ENCODE data around the gene DAPP1.

Gene DAPP1

DNA sequence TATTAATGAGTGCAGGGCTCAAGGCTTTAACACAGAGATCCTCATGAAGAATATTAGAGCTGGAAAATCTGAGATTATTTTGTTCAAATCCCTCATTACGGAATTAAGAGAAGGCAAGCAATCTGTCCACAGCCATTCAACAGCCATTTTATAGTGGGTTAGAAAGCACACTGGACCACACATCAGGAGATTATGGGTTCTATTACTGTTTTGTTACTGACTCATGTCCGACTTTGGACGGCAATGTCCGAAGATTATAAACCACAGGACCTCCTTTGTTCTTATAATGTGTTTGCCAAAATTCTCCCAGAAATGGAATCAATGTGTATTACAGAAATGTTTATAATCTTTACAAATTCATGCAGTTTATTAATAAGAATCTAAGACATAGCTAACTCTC lies 69.5 kb downstream of the DAPP1 start:
- Histone ChIP-seq H3K4me2 (ENCODE audit: insufficient read depth, low read length, poor library complexity, severe bottlenecking) (no peak overlapping the region), H3K9ac (ENCODE audit: low read depth, low read length, poor library complexity) (no peak overlapping the region), H3K79me1 (ENCODE audit: low read depth, low read length) (no peaks in the 10 kb centered on the region), H3K27ac (replicated peaks; ENCODE audit: low read length) (no peak overlapping the region), H3K23ac (ENCODE audit: low read depth, low read length, poor library complexity) (no peak overlapping the region), H3K36me3 (replicated peaks in 1 of 2; ENCODE audit: control insufficient read depth in 2 of 2, insufficient read depth in 2 of 2, low read length in 2 of 2) (peaks cover 0 to 66% of the 10 kb centered on the region in 2 donors), H3K4me3 (ENCODE audit: low read length in 2 of 2) (no peak overlapping the region), H4K91ac (ENCODE audit: low read depth, low read length, poor library complexity) (no peak overlapping the region), H3K4ac (ENCODE audit: low read length) (no peak overlapping the region), H2AFZ (ENCODE audit: low read length) (no peak overlapping the region), H2BK120ac (ENCODE audit: low read depth, low read length) (no peak overlapping the region), H3K18ac (ENCODE audit: low read length) (no peak overlapping the region), H3K9me3 (replicated peaks in 1 of 2; ENCODE audit: control insufficient read depth in 2 of 2, insufficient read depth in 1 of 2, low read depth in 1 of 2, low read length in 2 of 2) (no peaks in the 10 kb centered on the region), H2BK12ac (ENCODE audit: low read length) (no peak overlapping the region), H3K4me1 (ENCODE audit: control insufficient read depth in 2 of 2, insufficient read depth in 1 of 2, low read depth in 1 of 2, low read length in 2 of 2) (no peaks in the 10 kb centered on the region), H2BK15ac (ENCODE audit: low read length) (no peak overlapping the region), H2AK5ac (ENCODE audit: low read depth, low read length) (no peak overlapping the region), H2BK5ac (ENCODE audit: low read length) (no peak overlapping the region), H3K27me3 (ENCODE audit: control insufficient read depth in 3 of 3, insufficient read depth in 3 of 3, low read depth in 1 of 3, low read length in 3 of 3) (no peaks in the 10 kb centered on the region), H3K14ac (ENCODE audit: low read length) (no peak overlapping the region), H4K8ac (ENCODE audit: low read depth, low read length) (no peak overlapping the region)
- no CpG with 5 or more reads among the region's 4 CpGs for WGBS, 2 donors (ENCODE audit: extremely low coverage in 2 of 2, insufficient read length in 2 of 2, insufficient replicate concordance in 1 of 2)
- DNase-seq (ENCODE audit: low spot score), result no peak

DNA sequence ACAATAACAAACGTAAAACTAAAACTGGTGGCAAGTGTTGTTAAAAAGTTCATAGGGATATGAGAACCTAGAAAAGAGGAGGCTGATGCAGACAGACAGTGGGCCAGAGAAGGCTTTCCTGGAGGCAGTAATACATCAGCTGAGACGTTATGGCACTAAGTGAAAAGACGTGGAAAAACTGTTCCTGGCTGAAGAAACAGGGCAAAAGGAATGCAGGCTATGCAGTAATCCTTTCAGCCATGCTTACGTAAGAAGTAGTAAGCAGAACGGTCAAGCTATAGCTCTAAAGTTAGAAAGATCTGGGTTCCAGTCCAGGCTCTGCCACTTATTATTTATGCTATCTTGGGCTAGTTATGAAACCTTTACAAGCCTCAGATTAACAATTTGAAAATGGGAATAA lies 71.2 kb downstream of the DAPP1 start:
- no peak overlapping the region for H3K9ac ChIP-seq (ENCODE audit: low read depth, low read length, poor library complexity)
- no peak overlapping the region for H3K4me3 ChIP-seq (ENCODE audit: low read length in 2 of 2)
- WGBS, 2 donors (ENCODE audit: extremely low coverage in 2 of 2, insufficient read length in 2 of 2, insufficient replicate concordance in 1 of 2), result no CpG with 5 or more reads among the region's 5 CpGs
- no peak overlapping the region for H2BK5ac ChIP-seq (ENCODE audit: low read length)
- no peaks in the 10 kb centered on the region for H3K79me1 ChIP-seq (ENCODE audit: low read depth, low read length)
- no peak overlapping the region for H3K4ac ChIP-seq (ENCODE audit: low read length)
- no peak overlapping the region for H3K27ac ChIP-seq (replicated peaks; ENCODE audit: low read length)
- no peak overlapping the region for H3K23ac ChIP-seq (ENCODE audit: low read depth, low read length, poor library complexity)
- H3K27me3 ChIP-seq (ENCODE audit: control insufficient read depth in 3 of 3, insufficient read depth in 3 of 3, low read depth in 1 of 3, low read length in 3 of 3), result no peaks in the 10 kb centered on the region
- no peak overlapping the region for H3K4me2 ChIP-seq (ENCODE audit: insufficient read depth, low read length, poor library complexity, severe bottlenecking)
- H2BK120ac ChIP-seq (ENCODE audit: low read depth, low read length), result no peak overlapping the region
- no peaks in the 10 kb centered on the region for H3K9me3 ChIP-seq (replicated peaks in 1 of 2; ENCODE audit: control insufficient read depth in 2 of 2, insufficient read depth in 1 of 2, low read depth in 1 of 2, low read length in 2 of 2)
- no peak overlapping the region for H4K8ac ChIP-seq (ENCODE audit: low read depth, low read length)
- H4K91ac ChIP-seq (ENCODE audit: low read depth, low read length, poor library complexity), result no peak overlapping the region
- H3K4me1 ChIP-seq (ENCODE audit: control insufficient read depth in 2 of 2, insufficient read depth in 1 of 2, low read depth in 1 of 2, low read length in 2 of 2), result no peaks in the 10 kb centered on the region
- H2AFZ ChIP-seq (ENCODE audit: low read length), result no peak overlapping the region
- no peak overlapping the region for H3K14ac ChIP-seq (ENCODE audit: low read length)
- DNase-seq (ENCODE audit: low spot score), result no peak
- H2AK5ac ChIP-seq (ENCODE audit: low read depth, low read length), result no peak overlapping the region
- H2BK12ac ChIP-seq (ENCODE audit: low read length), result no peak overlapping the region
- H3K36me3 ChIP-seq (replicated peaks in 1 of 2; ENCODE audit: control insufficient read depth in 2 of 2, insufficient read depth in 2 of 2, low read length in 2 of 2), result peaks cover 0 to 54% of the 10 kb centered on the region in 2 donors
- H2BK15ac ChIP-seq (ENCODE audit: low read length), result no peak overlapping the region
- H3K18ac ChIP-seq (ENCODE audit: low read length), result no peak overlapping the region

DNA sequence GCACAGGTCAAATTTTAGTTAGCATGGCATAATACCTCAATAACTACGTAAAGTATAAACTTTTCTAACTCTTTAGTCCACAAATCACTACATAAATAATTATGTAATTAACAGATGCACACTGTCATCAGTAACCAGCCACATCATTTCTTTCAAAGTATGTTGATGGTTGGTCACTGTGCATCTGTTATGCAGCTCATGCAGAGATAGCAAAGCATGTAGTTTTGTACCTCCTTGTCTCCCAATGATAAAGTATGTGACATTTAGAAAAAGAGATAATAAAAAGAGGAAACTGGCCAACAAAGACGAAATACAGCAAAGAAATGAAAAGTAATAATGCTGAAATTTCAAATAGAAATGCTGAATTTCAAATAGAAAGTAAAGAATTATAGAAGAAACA lies 74.7 kb downstream of the DAPP1 start:
- Histone ChIP-seq H3K4me1 (ENCODE audit: control insufficient read depth in 2 of 2, insufficient read depth in 1 of 2, low read depth in 1 of 2, low read length in 2 of 2) (no peaks in the 10 kb centered on the region), H3K36me3 (replicated peaks in 1 of 2; ENCODE audit: control insufficient read depth in 2 of 2, insufficient read depth in 2 of 2, low read length in 2 of 2) (peaks cover 0 to 22% of the 10 kb centered on the region in 2 donors), H3K23ac (ENCODE audit: low read depth, low read length, poor library complexity) (no peak overlapping the region), H3K9me3 (replicated peaks in 1 of 2; ENCODE audit: control insufficient read depth in 2 of 2, insufficient read depth in 1 of 2, low read depth in 1 of 2, low read length in 2 of 2) (no peaks in the 10 kb centered on the region), H2BK12ac (ENCODE audit: low read length) (no peak overlapping the region), H2BK15ac (ENCODE audit: low read length) (no peak overlapping the region), H3K27me3 (ENCODE audit: control insufficient read depth in 3 of 3, insufficient read depth in 3 of 3, low read depth in 1 of 3, low read length in 3 of 3) (no peaks in the 10 kb centered on the region), H3K27ac (replicated peaks; ENCODE audit: low read length) (no peak overlapping the region), H3K18ac (ENCODE audit: low read length) (no peak overlapping the region), H3K14ac (ENCODE audit: low read length) (no peak overlapping the region), H2BK120ac (ENCODE audit: low read depth, low read length) (no peak overlapping the region), H2AFZ (ENCODE audit: low read length) (no peak overlapping the region), H3K4me3 (ENCODE audit: low read length in 2 of 2) (no peak overlapping the region), H4K8ac (ENCODE audit: low read depth, low read length) (no peak overlapping the region), H3K9ac (ENCODE audit: low read depth, low read length, poor library complexity) (no peak overlapping the region), H3K4ac (ENCODE audit: low read length) (no peak overlapping the region), H4K91ac (ENCODE audit: low read depth, low read length, poor library complexity) (no peak overlapping the region), H2BK5ac (ENCODE audit: low read length) (no peak overlapping the region), H3K4me2 (ENCODE audit: insufficient read depth, low read length, poor library complexity, severe bottlenecking) (no peak overlapping the region), H2AK5ac (ENCODE audit: low read depth, low read length) (no peak overlapping the region), H3K79me1 (ENCODE audit: low read depth, low read length) (no peaks in the 10 kb centered on the region)
- no CpG with 5 or more reads among the region's 2 CpGs for WGBS, 2 donors (ENCODE audit: extremely low coverage in 2 of 2, insufficient read length in 2 of 2, insufficient replicate concordance in 1 of 2)
- DNase-seq (ENCODE audit: low spot score), result no peak

DNA sequence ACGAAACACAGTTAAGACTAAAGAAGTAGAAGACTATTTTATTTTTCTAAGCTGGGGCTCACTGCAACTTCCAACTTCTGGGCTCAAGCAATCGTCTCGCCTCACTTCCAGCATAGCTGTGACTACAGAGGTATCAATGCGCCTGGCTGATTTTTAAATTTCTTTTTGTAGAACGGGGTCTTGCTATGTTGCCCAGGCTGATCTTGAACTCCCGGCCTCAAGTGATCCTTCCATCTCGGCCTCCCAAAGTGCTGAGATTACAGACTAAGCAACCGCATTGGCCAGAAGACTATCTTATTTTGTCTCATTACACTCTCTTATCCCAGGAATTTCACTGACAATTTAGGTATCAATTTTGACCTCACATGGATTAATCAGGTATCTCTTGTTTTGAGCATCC lies 76.4 kb downstream of the DAPP1 start:
- no peaks in the 10 kb centered on the region for H3K79me1 ChIP-seq (ENCODE audit: low read depth, low read length)
- H3K27me3 ChIP-seq (ENCODE audit: control insufficient read depth in 3 of 3, insufficient read depth in 3 of 3, low read depth in 1 of 3, low read length in 3 of 3), result no peaks in the 10 kb centered on the region
- H3K4ac ChIP-seq (ENCODE audit: low read length), result no peak overlapping the region
- H4K8ac ChIP-seq (ENCODE audit: low read depth, low read length), result no peak overlapping the region
- no peak overlapping the region for H3K14ac ChIP-seq (ENCODE audit: low read length)
- no peak overlapping the region for H2BK120ac ChIP-seq (ENCODE audit: low read depth, low read length)
- peak overlapping the region in 1 of 2 donors; percentile 89 for H3K4me3 ChIP-seq (ENCODE audit: low read length in 2 of 2)
- H3K18ac ChIP-seq (ENCODE audit: low read length), result no peak overlapping the region
- H3K4me2 ChIP-seq (ENCODE audit: insufficient read depth, low read length, poor library complexity, severe bottlenecking), result no peak overlapping the region
- H3K36me3 ChIP-seq (replicated peaks in 1 of 2; ENCODE audit: control insufficient read depth in 2 of 2, insufficient read depth in 2 of 2, low read length in 2 of 2), result peaks cover 0 to 13% of the 10 kb centered on the region in 2 donors
- no peak overlapping the region for H2AFZ ChIP-seq (ENCODE audit: low read length)
- no peak overlapping the region for H3K9ac ChIP-seq (ENCODE audit: low read depth, low read length, poor library complexity)
- H2BK5ac ChIP-seq (ENCODE audit: low read length), result no peak overlapping the region
- H2AK5ac ChIP-seq (ENCODE audit: low read depth, low read length), result no peak overlapping the region
- H4K91ac ChIP-seq (ENCODE audit: low read depth, low read length, poor library complexity), result no peak overlapping the region
- no peaks in the 10 kb centered on the region for H3K4me1 ChIP-seq (ENCODE audit: control insufficient read depth in 2 of 2, insufficient read depth in 1 of 2, low read depth in 1 of 2, low read length in 2 of 2)
- DNase-seq (ENCODE audit: low spot score), result no peak
- WGBS, 2 donors (ENCODE audit: extremely low coverage in 2 of 2, insufficient read length in 2 of 2, insufficient replicate concordance in 1 of 2), result no CpG with 5 or more reads among the region's 8 CpGs
- no peak overlapping the region for H3K23ac ChIP-seq (ENCODE audit: low read depth, low read length, poor library complexity)
- H3K9me3 ChIP-seq (replicated peaks in 1 of 2; ENCODE audit: control insufficient read depth in 2 of 2, insufficient read depth in 1 of 2, low read depth in 1 of 2, low read length in 2 of 2), result no peaks in the 10 kb centered on the region
- H2BK15ac ChIP-seq (ENCODE audit: low read length), result no peak overlapping the region
- H3K27ac ChIP-seq (replicated peaks; ENCODE audit: low read length), result no peak overlapping the region
- no peak overlapping the region for H2BK12ac ChIP-seq (ENCODE audit: low read length)

Measured in neuronal stem cell (in vitro differentiated cells).